KOPT-K1 (cell line): ENCODE measurements around the gene MUC6.

Source experiments
- H3K27ac ChIP-seq: fragments of 200-600 bp; sonication (generic); 2 replicates; pipeline ENCODE4 v1.5.1; 2016; ENCODE audit warnings: antibody characterized with exemption, mild to moderate bottlenecking, low read depth, low read length; ENCODE audit not compliant: poor library complexity, severe bottlenecking
- H3K36me3 ChIP-seq: fragments of 200-600 bp; sonication (generic); 2 replicates; pipeline ENCODE4 v1.5.1; 2017; ENCODE audit warnings: antibody characterized with exemption, mild to moderate bottlenecking, low read length, moderate library complexity; ENCODE audit not compliant: insufficient read depth
- H3K9me3 ChIP-seq: fragments of 200-600 bp; sonication (generic); 2 replicates; pipeline ENCODE4 v1.5.1; 2017; ENCODE audit warnings: antibody characterized with exemption, low read length, mild to moderate bottlenecking; ENCODE audit not compliant: insufficient read depth, poor library complexity, severe bottlenecking

The MUC6 gene

GRCh38 chr11:1049431-1049891 is 12.9 kb upstream of the MUC6 start:
- H3K27ac ChIP-seq, result no peak overlapping the region

GRCh38 chr11:1049071-1049405 is 12.5 kb upstream of the MUC6 start:
- Histone ChIP-seq H3K36me3 (no peaks in the 10 kb centered on the region), H3K9me3 (no peaks in the 10 kb centered on the region), H3K27ac (no peak overlapping the region)

More at GRCh38 chr11:1049431-1049891, 12.9 kb upstream of the MUC6 start:
- no peaks in the 10 kb centered on the region for H3K36me3 ChIP-seq
- H3K9me3 ChIP-seq, result no peaks in the 10 kb centered on the region

- H3K9me3 ChIP-seq, result no peaks in the 10 kb centered on the region
- no peak overlapping the region for H3K27ac ChIP-seq
- H3K36me3 ChIP-seq, result no peaks in the 10 kb centered on the region
Observed at GRCh38 chr11:1048375-1049070, 12.0 kb upstream of the MUC6 start.

GRCh38 chr11:1047595-1048156 is 11.2 kb upstream of the MUC6 start:
- no peak overlapping the region for H3K27ac ChIP-seq

GRCh38 chr11:1044160-1044559 is 7.6 kb upstream of the MUC6 start:
- Histone ChIP-seq H3K9me3 (no peaks in the 10 kb centered on the region), H3K27ac (no peak overlapping the region), H3K36me3 (no peaks in the 10 kb centered on the region)

More at GRCh38 chr11:1047595-1048156, 11.2 kb upstream of the MUC6 start:
- Histone ChIP-seq H3K9me3 (no peaks in the 10 kb centered on the region), H3K36me3 (no peaks in the 10 kb centered on the region)

GRCh38 chr11:1043563-1044096 is 7.1 kb upstream of the MUC6 start:
- no peaks in the 10 kb centered on the region for H3K9me3 ChIP-seq
- no peak overlapping the region for H3K27ac ChIP-seq
- no peaks in the 10 kb centered on the region for H3K36me3 ChIP-seq

- Histone ChIP-seq H3K36me3 (no peaks in the 10 kb centered on the region), H3K9me3 (no peaks in the 10 kb centered on the region), H3K27ac (no peak overlapping the region)
Observed at GRCh38 chr11:1042626-1043562, 6.4 kb upstream of the MUC6 start.

GRCh38 chr11:1041936-1042608 is 5.6 kb upstream of the MUC6 start:
- H3K27ac ChIP-seq, result no peak overlapping the region
- H3K9me3 ChIP-seq, result no peaks in the 10 kb centered on the region
- H3K36me3 ChIP-seq, result no peaks in the 10 kb centered on the region

- Histone ChIP-seq H3K9me3 (no peaks in the 10 kb centered on the region), H3K36me3 (no peaks in the 10 kb centered on the region), H3K27ac (no peak overlapping the region)
Observed at GRCh38 chr11:1041471-1041870, 5.0 kb upstream of the MUC6 start.

- Histone ChIP-seq H3K27ac (no peak overlapping the region), H3K9me3 (no peaks in the 10 kb centered on the region), H3K36me3 (no peaks in the 10 kb centered on the region)
Observed at GRCh38 chr11:1041149-1041467, 4.6 kb upstream of the MUC6 start.

- Histone ChIP-seq H3K9me3 (no peaks in the 10 kb centered on the region), H3K36me3 (no peaks in the 10 kb centered on the region), H3K27ac (no peak overlapping the region)
Observed at GRCh38 chr11:1040428-1041148, 4.1 kb upstream of the MUC6 start.

- Histone ChIP-seq H3K9me3 (no peaks in the 10 kb centered on the region), H3K27ac (no peak overlapping the region), H3K36me3 (no peaks in the 10 kb centered on the region)
Observed at GRCh38 chr11:1039481-1040427, 3.2 kb upstream of the MUC6 start.

- no peak overlapping the region for H3K27ac ChIP-seq
- no peaks in the 10 kb centered on the region for H3K9me3 ChIP-seq
- no peaks in the 10 kb centered on the region for H3K36me3 ChIP-seq
Observed at GRCh38 chr11:1038921-1039320, 2.4 kb upstream of the MUC6 start.
